ENCODE measurements around the gene GPR52. TPM values are rescaled to one million over a fixed set of nuclear protein-coding genes. Genes with fewer than 3 reads are reported as not detected.

Gene GPR52
- total RNA-seq, 2 experiments from 2014 or later = 1.2 to 1.6 TPM

GRCh38 chr1:174491606-174492005 is 43.8 kb downstream of the GPR52 start:
- H3K27me3 Mint-ChIP-seq = no peaks in the 10 kb centered on the region
- H3K27ac Mint-ChIP-seq = no peak overlapping the region
- CTCF ChIA-PET = no interaction called here
- H3K4me3 Mint-ChIP-seq = no peak overlapping the region
- H3K9me3 Mint-ChIP-seq = no peaks in the 10 kb centered on the region
- H3K4me1 Mint-ChIP-seq = peaks cover 3% of the 10 kb centered on the region
- no peak for DNase-seq
- peaks cover 2% of the 10 kb centered on the region for H3K36me3 Mint-ChIP-seq (ENCODE audit: low read depth)
- POLR2A ChIA-PET = no interaction called here

DNA sequence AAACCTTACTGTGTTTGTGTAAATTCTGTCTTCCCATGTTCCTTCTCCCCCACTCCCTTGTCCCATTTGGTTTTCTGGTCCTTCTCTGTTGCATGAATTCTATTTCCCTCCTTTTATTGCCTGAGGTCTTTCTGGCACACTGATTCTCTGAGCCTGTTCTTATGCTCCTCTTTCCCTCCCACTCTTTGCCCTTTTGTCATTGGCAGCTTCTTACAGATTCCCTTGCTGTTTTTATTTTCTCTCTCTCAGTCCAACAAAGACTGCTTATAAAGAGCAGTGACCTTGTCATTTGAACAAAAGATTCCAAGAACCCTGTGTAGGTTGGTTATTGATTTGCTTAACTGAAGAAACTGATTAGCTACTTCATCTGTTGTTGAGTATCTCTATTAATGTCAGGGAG is 49.7 kb downstream of the GPR52 start:
- DNase-seq = no peak
- Mint-ChIP-seq H3K27ac (no peak overlapping the region), H3K9me3 (no peaks in the 10 kb centered on the region), H3K27me3 (no peaks in the 10 kb centered on the region), H3K4me3 (no peak overlapping the region), H3K4me1 (no peaks in the 10 kb centered on the region), H3K36me3 (ENCODE audit: low read depth) (no peaks in the 10 kb centered on the region)
- ChIA-PET CTCF (interaction anchor here (1.2 kb wide), 1 partner anchor 235 kb away, joined by 3 read pairs; no protein-coding TSS in a partner anchor), POLR2A (no interaction called here)

Data from activated CD4-positive, alpha-beta memory T cell treated with anti-CD3 and anti-CD28 coated beads, Interleukin-2, amount 10 ng/mL, durations not matched to agents 7 days and 5 days (primary cell).